SK-N-SH treated with all-trans-retinoic acid at 6 μM for 48 hours (cell line): ENCODE measurements around the gene SLCO1A2.

Experiments
- ATAC-seq: fragments of 200-7000 bp; cut with Tn5 transposase; 3 replicates; pipeline ENCODE4 v1.9.1; 2020; ENCODE audit warnings: mild to moderate bottlenecking, moderate library complexity
- ESRRG ChIP-seq: fragments of 250-450 bp; sonication (Bioruptor Pico); IDR thresholded peaks from 2 replicates; pipeline ENCODE4 v1.6.1; 2021; ENCODE audit warnings: mild to moderate bottlenecking
- GLIS3 ChIP-seq: fragments of 250-450 bp; sonication (Bioruptor Pico); IDR thresholded peaks from 2 replicates; pipeline ENCODE4 v1.5.0; 2020; ENCODE audit warnings: mild to moderate bottlenecking, moderate library complexity
- OSR1 ChIP-seq: fragments of 250-450 bp; sonication (Bioruptor Pico); IDR thresholded peaks from 2 replicates; pipeline ENCODE4 v1.8.0; 2022; ENCODE audit warnings: moderate library complexity, mild to moderate bottlenecking, inconsistent platforms
- PATZ1 ChIP-seq: fragments of 250-450 bp; sonication (Bioruptor Pico); IDR thresholded peaks from 2 replicates; pipeline ENCODE4 v1.8.0; 2020; ENCODE audit warnings: mild to moderate bottlenecking, moderate library complexity, borderline replicate concordance
- PPARA ChIP-seq: fragments of 250-450 bp; sonication (Bioruptor Pico); IDR thresholded peaks from 2 replicates; pipeline ENCODE4 v1.5.0; 2020; ENCODE audit warnings: mild to moderate bottlenecking, borderline replicate concordance
- TCF4 ChIP-seq: fragments of 250-450 bp; sonication (Bioruptor Pico); IDR thresholded peaks from 2 replicates; pipeline ENCODE4 v1.8.0; 2021; ENCODE audit warnings: mild to moderate bottlenecking, moderate library complexity, borderline replicate concordance
- ZFP3 ChIP-seq: fragments of 250-450 bp; sonication (Bioruptor Pico); IDR thresholded peaks from 2 replicates; pipeline ENCODE4 v1.5.0; 2020; ENCODE audit warnings: mild to moderate bottlenecking, moderate library complexity
- ZNF565 ChIP-seq: fragments of 450-650 bp; formaldehyde crosslinking; conservative IDR thresholded peaks from 2 replicates; pipeline ENCODE4 v1.5.0; 2020; ENCODE audit warnings: low read depth, mild to moderate bottlenecking, moderate library complexity

The SLCO1A2 gene

GRCh38 chr12:21219206-21219605 lies 115.5 kb downstream of the SLCO1A2 start:
- TF ChIP-seq OSR1 (CRISPR knock-in tag) = no peak
- TF ChIP-seq ESRRG (CRISPR knock-in tag) = no peak
- TF ChIP-seq ZFP3 (CRISPR knock-in tag) = no peak
- TF ChIP-seq PATZ1 (CRISPR knock-in tag) = no peak
- no peak for TF ChIP-seq TCF4 (CRISPR knock-in tag)
- TF ChIP-seq GLIS3 (CRISPR knock-in tag) = no peak
- TF ChIP-seq ZNF565 (CRISPR knock-in tag) = no peak
- no peak for TF ChIP-seq PPARA (CRISPR knock-in tag)
- ATAC-seq = no peak
